22Rv1 (cell line): ENCODE measurements around the gene NME7.
"Not testable (repeated sequence)": the region's sequence is repeated elsewhere in the genome, so short reads cannot be mapped to it uniquely, and the experiment has no call there.

Source experiments
- ZFX ChIP-seq: fragments of 450-650 bp; IDR thresholded peaks from 2 replicates; pipeline ENCODE4 v1.6.1; 2017; ENCODE audit warnings: antibody characterized with exemption, borderline replicate concordance
- TF ChIP-seq, protein P1 (sequence below): fragments of 450-650 bp; IDR thresholded peaks from 2 replicates; pipeline ENCODE4 v1.5.1; 2017; ENCODE audit warnings: mild to moderate bottlenecking

DNA sequence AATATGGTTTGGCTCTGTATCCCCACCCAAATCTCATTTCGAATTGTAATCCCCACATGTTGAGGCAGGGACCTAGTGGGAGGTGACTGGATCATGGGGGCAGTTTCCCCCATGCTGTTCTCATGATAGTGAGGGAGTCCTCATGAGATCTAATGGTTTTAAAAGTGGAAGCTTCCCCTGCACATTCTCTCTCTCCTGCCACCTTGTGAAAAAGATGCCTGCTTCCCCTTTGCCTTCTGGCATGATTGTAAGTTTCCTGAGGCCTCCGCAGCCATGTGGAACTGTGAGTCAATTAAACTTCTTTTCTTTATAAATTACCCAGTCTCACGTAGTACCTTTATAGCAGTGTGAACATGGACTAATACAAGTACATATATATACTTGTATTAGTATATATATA, 25.5 kb downstream of the NME7 start:
- TF ChIP-seq, protein P1, sequence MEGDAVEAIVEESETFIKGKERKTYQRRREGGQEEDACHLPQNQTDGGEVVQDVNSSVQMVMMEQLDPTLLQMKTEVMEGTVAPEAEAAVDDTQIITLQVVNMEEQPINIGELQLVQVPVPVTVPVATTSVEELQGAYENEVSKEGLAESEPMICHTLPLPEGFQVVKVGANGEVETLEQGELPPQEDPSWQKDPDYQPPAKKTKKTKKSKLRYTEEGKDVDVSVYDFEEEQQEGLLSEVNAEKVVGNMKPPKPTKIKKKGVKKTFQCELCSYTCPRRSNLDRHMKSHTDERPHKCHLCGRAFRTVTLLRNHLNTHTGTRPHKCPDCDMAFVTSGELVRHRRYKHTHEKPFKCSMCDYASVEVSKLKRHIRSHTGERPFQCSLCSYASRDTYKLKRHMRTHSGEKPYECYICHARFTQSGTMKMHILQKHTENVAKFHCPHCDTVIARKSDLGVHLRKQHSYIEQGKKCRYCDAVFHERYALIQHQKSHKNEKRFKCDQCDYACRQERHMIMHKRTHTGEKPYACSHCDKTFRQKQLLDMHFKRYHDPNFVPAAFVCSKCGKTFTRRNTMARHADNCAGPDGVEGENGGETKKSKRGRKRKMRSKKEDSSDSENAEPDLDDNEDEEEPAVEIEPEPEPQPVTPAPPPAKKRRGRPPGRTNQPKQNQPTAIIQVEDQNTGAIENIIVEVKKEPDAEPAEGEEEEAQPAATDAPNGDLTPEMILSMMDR, result not testable (repeated sequence)
- not testable (repeated sequence) for TF ChIP-seq ZFX
